Stimulated activated CD8-positive, alpha-beta memory T cell treated with anti-CD3 and anti-CD28 coated beads, Interleukin-4, amount 100 ng/mL, for 1 hour (primary cell): ENCODE measurements around the gene DAAM1.

ENCODE experiments used
- DNase-seq, 2 donors: peaks; one replicate each; pipeline ENCODE4 v3.0.0-alpha.2; 2020; ENCODE audit warnings: low read depth in 2 of 2, low spot score in 1 of 2

The DAAM1 gene

GRCh38 chr14:59417311-59417710, 228.8 kb downstream of the DAAM1 start:
- no peak for DNase-seq

DNA sequence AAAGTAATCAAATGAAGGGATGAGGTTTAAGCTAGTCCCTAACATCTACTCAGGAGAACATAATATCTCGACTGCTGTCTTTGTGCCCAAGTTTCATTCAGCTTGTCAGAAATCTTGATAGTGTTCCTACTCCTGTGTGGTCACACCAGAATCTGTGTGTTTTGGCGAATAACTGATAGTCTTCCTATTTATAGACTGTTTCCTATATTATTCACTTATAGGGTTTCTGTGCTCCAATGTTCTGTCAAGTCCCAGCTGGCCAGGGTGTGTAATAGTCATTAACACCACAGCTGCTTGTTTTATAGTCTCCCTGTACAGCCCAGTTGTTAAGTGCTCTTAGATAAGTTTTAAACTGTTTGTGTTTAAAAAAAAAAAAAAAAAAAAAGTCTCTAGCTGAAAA, 230.8 kb downstream of the DAAM1 start:
- no peak for DNase-seq
